HCT116 (cell line): Measurements from ENCODE around the gene MID1. TPM values are rescaled to one million over a fixed set of nuclear protein-coding genes. Genes with fewer than 3 reads are reported as not detected.

Source experiments
- ATAC-seq: fragments of 200-7000 bp; cut with Tn5 transposase; 2 replicates; pipeline ENCODE4 v1.9.1; 2020; ENCODE audit warnings: mild to moderate bottlenecking, moderate library complexity
- BruUV-seq: library from RNA; stranded (reverse); fragments of 400-500 nt; replicated peaks from 2 replicates; lab custom pipeline; 2021; lab: Mats Ljungman, UMichigan
- CTCF ChIA-PET: fragments of 300-600 bp; sonication (Branson Sonifier 250); formaldehyde crosslinking; loops from one replicate; lab custom pipeline; 2021; ENCODE audit warnings: antibody characterized with exemption; lab: Charles Lee
- POLR2A ChIA-PET: fragments of 300-600, 350-600 bp; sonication (Branson Sonifier 250); formaldehyde crosslinking; loops from one replicate; lab custom pipeline; 2021; ENCODE audit warnings: antibody characterized with exemption; lab: Charles Lee
- RAD21 ChIA-PET, 2 experiments: fragments of 300-600 bp; sonication (Branson Sonifier 250); formaldehyde crosslinking; loops; one replicate each; lab custom pipeline; 2023; ENCODE audit warnings: low total read pairs in 2 of 2; ENCODE audit not compliant: uncharacterized antibody in 2 of 2, unreplicated experiment in 2 of 2, low non-redundant PET in 1 of 2; lab: Charles Lee
- DNase-seq: peaks from one replicate; pipeline ENCODE4 v3.0.0-alpha.2; 2010; ENCODE audit warnings: low read depth, low spot score
- H2AFZ ChIP-seq: fragments of 200-600 bp; shearing (Covaris generic), sonication (generic); 2 replicates; pipeline ENCODE4 v1.6.1; 2017; ENCODE audit warnings: low read depth, mixed run types, mixed read lengths, antibody characterized with exemption, low read length; ENCODE audit not compliant: poor library complexity, severe bottlenecking
- H3K27ac ChIP-seq: 2 replicates; pipeline ENCODE4 v1.5.1; 2012; ENCODE audit warnings: low read depth, low read length
- H3K27me3 ChIP-seq: fragments of 200-600 bp; sonication (generic); 2 replicates; pipeline ENCODE4 v1.6.1; 2016; ENCODE audit warnings: mixed run types, low read length, mixed read lengths; ENCODE audit not compliant: insufficient read depth
- H3K36me3 ChIP-seq, 2 experiments: fragments of 200-500 bp in 1 of 2; fragments of 200-600 bp in 1 of 2; sonication (Bioruptor generic) in 1 of 2; sonication (generic) in 1 of 2; 2 replicates each; pipeline versions ENCODE4 v1.5.1 to v1.6.1; 2014 to 2016; ENCODE audit warnings: low read length in 2 of 2, inconsistent platforms in 1 of 2, mixed read lengths in 1 of 2, mixed run types in 1 of 2; ENCODE audit not compliant: insufficient read depth in 2 of 2, control insufficient read depth in 1 of 2
- H3K4me1 ChIP-seq, 2 experiments: fragments of 200-600 bp in 1 of 2; sonication (generic) in 1 of 2; 2 replicates each; pipeline versions ENCODE4 v1.5.1 to v1.6.1; 2012 to 2017; ENCODE audit warnings: low read length in 2 of 2, inconsistent platforms in 1 of 2, mild to moderate bottlenecking in 1 of 2, mixed read lengths in 1 of 2, mixed run types in 1 of 2, moderate library complexity in 1 of 2; ENCODE audit not compliant: insufficient read depth in 2 of 2, control insufficient read depth in 1 of 2
- H3K4me2 ChIP-seq: fragments of 200-600 bp; sonication (generic); 2 replicates; pipeline ENCODE4 v1.6.1; 2017; ENCODE audit warnings: mixed run types, low read length, mixed read lengths
- H3K4me3 ChIP-seq, 2 experiments: fragments of 200-600 bp in 1 of 2; sonication (generic) in 1 of 2; replicated peaks in 1 of 2; 2 replicates each; pipeline ENCODE4 v1.5.1; 2011 to 2016; ENCODE audit warnings: low read length in 2 of 2, control low read depth in 1 of 2, low read depth in 1 of 2, mild to moderate bottlenecking in 1 of 2, mixed read lengths in 1 of 2, mixed run types in 1 of 2
- H3K79me2 ChIP-seq: fragments of 200-600 bp; sonication (generic); 2 replicates; pipeline ENCODE4 v1.6.1; 2017; ENCODE audit warnings: mild to moderate bottlenecking, mixed run types, low read length, moderate library complexity, mixed read lengths; ENCODE audit not compliant: insufficient read depth
- H3K9ac ChIP-seq: fragments of 200-600 bp; sonication (generic); 2 replicates; pipeline ENCODE4 v1.6.1; 2016; ENCODE audit warnings: low read length, mixed read lengths
- H3K9me2 ChIP-seq: fragments of 200-600 bp; sonication (generic), shearing (Covaris generic); 2 replicates; pipeline ENCODE4 v1.6.1; 2017; ENCODE audit warnings: mixed run types, mild to moderate bottlenecking, moderate library complexity; ENCODE audit not compliant: insufficient read depth
- H3K9me3 ChIP-seq, 2 experiments: fragments of 200-500 bp in 1 of 2; fragments of 200-600 bp in 1 of 2; sonication (Bioruptor generic) in 1 of 2; sonication (generic) in 1 of 2; 2 replicates each; pipeline ENCODE4 v1.6.1; 2014 to 2017; ENCODE audit warnings: low read length in 2 of 2, mixed read lengths in 2 of 2, inconsistent platforms in 1 of 2, low read depth in 1 of 2, mild to moderate bottlenecking in 1 of 2, mixed run types in 1 of 2, moderate library complexity in 1 of 2; ENCODE audit not compliant: control insufficient read depth in 1 of 2, insufficient read depth in 1 of 2
- H4K20me1 ChIP-seq: fragments of 200-600 bp; sonication (generic), shearing (Covaris generic); 2 replicates; pipeline ENCODE4 v1.6.1; 2017; ENCODE audit warnings: mixed run types, mild to moderate bottlenecking, moderate library complexity; ENCODE audit not compliant: insufficient read depth
- ATF3 ChIP-seq: IDR thresholded peaks from 2 replicates; pipeline ENCODE4 v1.6.1; 2012
- ELF1 ChIP-seq: IDR thresholded peaks from 2 replicates; pipeline ENCODE4 v1.6.1; 2012; ENCODE audit warnings: low read depth, borderline replicate concordance
- EZH2phosphoT487 ChIP-seq: fragments of 200-600 bp; IDR thresholded peaks from 2 replicates; pipeline ENCODE4 v1.6.1; 2018; ENCODE audit warnings: antibody characterized with exemption, borderline replicate concordance
- SRF ChIP-seq: IDR thresholded peaks from 2 replicates; pipeline ENCODE4 v1.6.1; 2012; ENCODE audit warnings: low read depth
- ZFX ChIP-seq: fragments of 450-650 bp; IDR thresholded peaks from 2 replicates; pipeline ENCODE4 v1.6.1; 2017
- intact Hi-C: fragments of 100-400 bp; cut with micrococcal nuclease; formaldehyde crosslinking; loops from 2 replicates; pipeline ENCODE4 v1.10.0; 2022
- total RNA-seq: library from RNA; stranded (reverse); gene quantifications from one replicate; pipeline ENCODE4 v1.2.1, GENCODE V29; 2021; ENCODE audit not compliant: unreplicated experiment
- TF ChIP-seq, protein P1 (sequence below): IDR thresholded peaks from 2 replicates; pipeline ENCODE4 v1.6.1; 2012
- TF ChIP-seq, protein P2 (sequence below), 3 experiments: fragments of 200-600 bp in 1 of 3; sonication (generic) in 1 of 3; IDR thresholded peaks in 2 of 3; conservative IDR thresholded peaks in 1 of 3; 2 replicates each; pipeline ENCODE4 v1.5.1; 2012 to 2017; ENCODE audit warnings: low read depth in 2 of 3, low read length in 2 of 3, antibody characterized with exemption in 1 of 3, borderline replicate concordance in 1 of 3, control low read depth in 1 of 3, mild to moderate bottlenecking in 1 of 3, mixed read lengths in 1 of 3, mixed run types in 1 of 3, moderate library complexity in 1 of 3; ENCODE audit not compliant: insufficient read depth in 1 of 3

Gene MID1
- total RNA-seq, 1 experiment from 2014 or later = 48.8 TPM

DNA sequence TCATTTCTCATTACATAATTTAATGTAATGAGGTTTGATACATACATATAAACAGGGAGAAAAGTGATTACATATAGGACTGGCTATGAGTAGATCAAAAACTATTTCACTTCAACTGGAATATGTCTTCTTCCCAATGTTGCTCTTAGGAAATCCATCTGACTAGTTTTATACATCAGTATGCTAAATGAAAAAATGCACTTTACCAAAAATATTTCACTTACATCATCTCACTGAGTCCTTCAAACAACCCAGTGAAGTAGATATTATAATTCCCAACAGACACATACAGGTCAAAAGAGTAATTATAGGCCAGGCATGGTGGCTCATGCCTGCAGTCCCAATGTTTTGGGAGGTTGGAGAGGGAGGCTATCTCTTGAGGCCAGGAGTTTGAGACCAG is 215.9 kb downstream of the MID1 start:
- RAD21 ChIA-PET = no interaction called here
- DNase-seq = no peak
- Histone ChIP-seq H4K20me1 (no peaks in the 10 kb centered on the region), H3K9me2 (no peaks in the 10 kb centered on the region), H3K27ac (no peak overlapping the region), H3K36me3 (no peaks in the 10 kb centered on the region), H3K79me2 (no peaks in the 10 kb centered on the region)
- intact Hi-C loops = no loop called here
- CTCF ChIA-PET = no interaction called here
- BruUV-seq = no TSS peak
- ATAC-seq = no peak
- TF ChIP-seq ELF1 (no peak), EZH2phosphoT487 (no peak), SRF (no peak), ATF3 (no peak)
- TF ChIP-seq, protein P1, sequence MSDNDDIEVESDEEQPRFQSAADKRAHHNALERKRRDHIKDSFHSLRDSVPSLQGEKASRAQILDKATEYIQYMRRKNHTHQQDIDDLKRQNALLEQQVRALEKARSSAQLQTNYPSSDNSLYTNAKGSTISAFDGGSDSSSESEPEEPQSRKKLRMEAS = no peak
- TF ChIP-seq, all 23 proteins: peak for 0
- H3K4me3 ChIP-seq = no peak overlapping the region
- H2AFZ ChIP-seq = no peak overlapping the region
- no peak overlapping the region for H3K4me2 ChIP-seq
- H3K9ac ChIP-seq = no peak overlapping the region
- no peaks in the 10 kb centered on the region for H3K27me3 ChIP-seq
- H3K9me3 ChIP-seq = no peaks in the 10 kb centered on the region
- no peaks in the 10 kb centered on the region for H3K4me1 ChIP-seq
- POLR2A ChIA-PET = no interaction called here

- Histone ChIP-seq H3K4me3 (no peak overlapping the region), H3K27me3 (no peaks in the 10 kb centered on the region), H3K27ac (no peak overlapping the region), H3K79me2 (no peaks in the 10 kb centered on the region), H3K9me2 (no peaks in the 10 kb centered on the region), H3K4me2 (no peak overlapping the region), H2AFZ (no peak overlapping the region), H3K4me1 (no peaks in the 10 kb centered on the region), H3K9me3 (no peaks in the 10 kb centered on the region), H3K9ac (no peak overlapping the region), H3K36me3 (no peaks in the 10 kb centered on the region), H4K20me1 (no peaks in the 10 kb centered on the region)
- TF ChIP-seq, protein P2, sequence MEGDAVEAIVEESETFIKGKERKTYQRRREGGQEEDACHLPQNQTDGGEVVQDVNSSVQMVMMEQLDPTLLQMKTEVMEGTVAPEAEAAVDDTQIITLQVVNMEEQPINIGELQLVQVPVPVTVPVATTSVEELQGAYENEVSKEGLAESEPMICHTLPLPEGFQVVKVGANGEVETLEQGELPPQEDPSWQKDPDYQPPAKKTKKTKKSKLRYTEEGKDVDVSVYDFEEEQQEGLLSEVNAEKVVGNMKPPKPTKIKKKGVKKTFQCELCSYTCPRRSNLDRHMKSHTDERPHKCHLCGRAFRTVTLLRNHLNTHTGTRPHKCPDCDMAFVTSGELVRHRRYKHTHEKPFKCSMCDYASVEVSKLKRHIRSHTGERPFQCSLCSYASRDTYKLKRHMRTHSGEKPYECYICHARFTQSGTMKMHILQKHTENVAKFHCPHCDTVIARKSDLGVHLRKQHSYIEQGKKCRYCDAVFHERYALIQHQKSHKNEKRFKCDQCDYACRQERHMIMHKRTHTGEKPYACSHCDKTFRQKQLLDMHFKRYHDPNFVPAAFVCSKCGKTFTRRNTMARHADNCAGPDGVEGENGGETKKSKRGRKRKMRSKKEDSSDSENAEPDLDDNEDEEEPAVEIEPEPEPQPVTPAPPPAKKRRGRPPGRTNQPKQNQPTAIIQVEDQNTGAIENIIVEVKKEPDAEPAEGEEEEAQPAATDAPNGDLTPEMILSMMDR (IDR thresholded peaks at IDR 0.05 in 2 of 3, conservative IDR thresholded peaks at IDR 0.05 in 1 of 3; ENCODE audit: borderline replicate concordance in 1 of 3, insufficient read depth in 1 of 3, low read depth in 2 of 3, low read length in 2 of 3) = peak in 2 of 3 experiments; percentile 12 to 27; a peak in 2 of 6 replicates
- TF ChIP-seq ZFX = no peak
- no TSS peak for BruUV-seq
- intact Hi-C loops = no loop called here
- POLR2A ChIA-PET = no interaction called here
- RAD21 ChIA-PET = no interaction called here
- ATAC-seq (no peak), DNase-seq (no peak)
- CTCF ChIA-PET = no interaction called here
These were observed 219.1 kb downstream of the MID1 start for GRCh38 chrX:10401239-10401638.
